Astrocyte of the cerebellum (primary cell): Measurements from ENCODE around the gene C16orf95.

Experiments used
- DNase-seq: peaks from one replicate; pipeline ENCODE4 v3.0.0-alpha.2; 2011; ENCODE audit warnings: low read depth
- H3K4me3 ChIP-seq: 2 replicates; pipeline ENCODE4 v1.5.1; 2011; ENCODE audit warnings: mild to moderate bottlenecking, low read depth, low read length, moderate library complexity
- in situ Hi-C: cut with HindIII; loops from 2 replicates; pipeline ENCODE4 v1.10.0; 2017; ENCODE audit warnings: low sequenced_read_pairs
- TF ChIP-seq, protein P1 (sequence below): IDR thresholded peaks from 2 replicates; pipeline ENCODE4 v1.5.1; 2012; ENCODE audit warnings: low read length, low read depth, moderate library complexity, mild to moderate bottlenecking; ENCODE audit errors: missing control alignments

The C16orf95 gene

DNA sequence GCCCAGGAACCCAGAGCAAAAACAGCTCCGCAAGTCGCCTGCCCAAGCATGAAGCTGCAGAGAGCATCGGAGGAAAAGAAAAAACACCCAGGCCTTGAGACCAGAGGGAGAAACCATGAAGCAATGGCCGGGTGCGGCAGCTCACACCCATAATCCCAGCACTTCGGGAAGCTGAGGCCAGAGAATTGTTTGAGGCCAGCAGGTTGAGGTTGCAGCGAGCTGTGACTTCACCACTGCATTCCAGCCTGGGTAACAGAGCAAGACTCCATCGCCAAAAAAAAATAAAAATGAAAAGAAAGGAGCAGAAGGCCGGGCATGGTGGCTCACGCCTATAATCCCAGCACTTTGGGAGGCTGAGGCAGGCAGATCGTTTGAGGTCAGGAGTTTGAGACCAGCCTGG lies 40.3 kb downstream of the C16orf95 start:
- in situ Hi-C loops = no loop called here
- DNase-seq = no peak
- TF ChIP-seq, protein P1, sequence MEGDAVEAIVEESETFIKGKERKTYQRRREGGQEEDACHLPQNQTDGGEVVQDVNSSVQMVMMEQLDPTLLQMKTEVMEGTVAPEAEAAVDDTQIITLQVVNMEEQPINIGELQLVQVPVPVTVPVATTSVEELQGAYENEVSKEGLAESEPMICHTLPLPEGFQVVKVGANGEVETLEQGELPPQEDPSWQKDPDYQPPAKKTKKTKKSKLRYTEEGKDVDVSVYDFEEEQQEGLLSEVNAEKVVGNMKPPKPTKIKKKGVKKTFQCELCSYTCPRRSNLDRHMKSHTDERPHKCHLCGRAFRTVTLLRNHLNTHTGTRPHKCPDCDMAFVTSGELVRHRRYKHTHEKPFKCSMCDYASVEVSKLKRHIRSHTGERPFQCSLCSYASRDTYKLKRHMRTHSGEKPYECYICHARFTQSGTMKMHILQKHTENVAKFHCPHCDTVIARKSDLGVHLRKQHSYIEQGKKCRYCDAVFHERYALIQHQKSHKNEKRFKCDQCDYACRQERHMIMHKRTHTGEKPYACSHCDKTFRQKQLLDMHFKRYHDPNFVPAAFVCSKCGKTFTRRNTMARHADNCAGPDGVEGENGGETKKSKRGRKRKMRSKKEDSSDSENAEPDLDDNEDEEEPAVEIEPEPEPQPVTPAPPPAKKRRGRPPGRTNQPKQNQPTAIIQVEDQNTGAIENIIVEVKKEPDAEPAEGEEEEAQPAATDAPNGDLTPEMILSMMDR = no peak
- no peak overlapping the region for H3K4me3 ChIP-seq

DNA sequence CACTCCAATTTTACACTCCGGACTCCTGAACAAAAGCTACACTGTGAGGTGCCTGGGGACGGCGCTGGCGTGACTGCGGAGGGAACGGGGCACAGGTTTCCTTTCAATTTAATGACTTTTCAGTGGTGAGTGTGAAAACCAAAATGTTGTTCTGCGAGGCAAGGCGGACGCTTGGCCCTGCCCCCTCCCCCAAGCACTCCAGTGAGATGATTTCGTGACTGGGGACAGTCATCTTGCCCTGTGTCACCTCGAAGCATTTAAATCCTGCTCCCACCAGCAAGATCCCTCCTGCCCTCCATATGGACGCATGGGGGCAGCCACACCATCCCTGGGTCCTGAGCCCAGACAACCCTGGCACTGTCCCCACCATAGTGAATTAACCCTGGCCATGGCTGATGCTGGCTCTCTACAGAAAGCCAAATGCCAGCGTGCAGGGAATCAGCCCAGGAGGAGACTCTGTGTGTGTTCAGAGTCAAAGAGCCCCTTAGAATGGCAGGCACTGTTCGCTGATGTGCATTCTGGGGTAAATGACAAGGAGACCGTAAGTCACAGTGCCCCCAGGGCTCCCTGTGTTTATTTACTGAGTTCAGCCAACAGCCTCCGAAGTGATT lies 41.0 kb downstream of the C16orf95 start:
- TF ChIP-seq, protein P1 = no peak
- no peak for DNase-seq
- H3K4me3 ChIP-seq = no peak overlapping the region
- in situ Hi-C loops = no loop called here

DNA sequence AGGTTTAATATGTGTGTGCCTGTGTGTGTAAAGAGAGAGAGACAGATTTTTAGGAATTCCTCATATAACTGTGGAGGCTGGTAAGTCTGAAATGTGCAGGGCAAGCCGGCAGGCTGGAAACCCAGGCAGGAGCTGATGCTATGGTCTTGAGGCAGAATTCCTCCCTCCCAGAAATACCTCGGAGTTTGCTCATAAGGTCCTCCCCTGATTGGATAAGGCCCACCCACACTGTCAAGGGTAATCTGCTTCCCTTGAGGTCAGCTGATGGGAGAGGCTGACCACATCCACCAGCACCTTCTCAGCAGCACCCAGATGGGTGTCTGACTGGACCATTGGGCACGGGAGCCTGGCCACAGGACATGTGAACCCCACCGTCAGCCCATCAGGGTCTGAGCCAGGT lies 42.4 kb downstream of the C16orf95 start:
- H3K4me3 ChIP-seq = no peak overlapping the region
- DNase-seq = no peak
- in situ Hi-C loops = loop anchor here (25.0 kb wide), 1 partner anchor 712 kb away; the partner anchor contains the start of genes FOXC2 and MTHFSD
- TF ChIP-seq, protein P1 = no peak

DNA sequence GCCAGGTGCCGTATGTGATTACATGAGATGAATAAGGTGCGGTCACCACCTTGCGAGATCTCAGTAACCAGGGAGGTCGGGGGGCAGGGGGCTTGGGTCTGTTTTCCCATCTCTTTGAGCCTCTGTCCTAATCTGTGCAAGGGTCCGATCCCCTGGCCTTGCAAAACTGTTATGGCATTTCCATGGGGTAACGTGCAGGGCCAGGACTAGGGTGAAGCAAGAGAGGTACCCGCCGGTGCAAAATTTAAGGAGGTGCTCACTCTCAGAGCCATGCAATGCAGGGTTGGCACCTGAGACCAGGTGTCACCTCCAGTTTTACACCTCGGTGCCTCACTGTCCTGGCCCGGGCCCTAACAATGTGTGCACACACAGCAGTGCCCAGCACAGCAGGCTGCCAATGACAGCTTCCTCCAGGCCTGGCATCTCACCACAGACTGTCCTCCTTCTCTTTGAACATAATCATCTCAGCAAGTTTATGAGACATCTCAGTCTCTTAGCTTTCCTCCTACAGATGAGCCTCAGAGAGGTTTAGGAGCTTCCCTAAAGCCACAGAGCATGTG lies 43.6 kb downstream of the C16orf95 start:
- in situ Hi-C loops = loop anchor here (25.0 kb wide), 1 partner anchor 711 kb away; the partner anchor contains the start of genes FOXC2 and MTHFSD
- DNase-seq = no peak
- TF ChIP-seq, protein P1 = no peak
- H3K4me3 ChIP-seq = no peak overlapping the region

DNA sequence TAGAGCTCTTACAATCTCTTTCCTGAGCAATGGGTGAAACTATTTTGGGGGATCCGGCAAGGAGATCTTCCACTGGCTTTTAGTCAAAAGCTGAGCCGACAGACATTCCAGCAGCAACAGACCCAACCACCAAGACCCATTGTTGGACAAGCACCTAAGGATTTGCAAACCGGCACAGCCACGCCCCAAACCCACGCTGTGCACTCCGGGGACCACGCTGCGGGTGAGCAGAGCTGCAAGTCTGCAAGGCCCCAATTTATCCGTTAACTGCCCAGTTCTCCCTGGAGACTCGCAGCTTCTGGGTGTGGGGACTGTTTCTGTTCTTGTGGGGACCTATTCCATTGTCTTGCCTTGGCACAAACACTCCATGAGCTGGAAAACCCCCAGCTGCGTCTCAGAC lies 45.9 kb downstream of the C16orf95 start:
- TF ChIP-seq, protein P1 = no peak
- in situ Hi-C loops = loop anchor here (25.0 kb wide), 1 partner anchor 709 kb away; the partner anchor contains the start of genes FOXC2 and MTHFSD
- DNase-seq = no peak
- H3K4me3 ChIP-seq = no peak overlapping the region

DNA sequence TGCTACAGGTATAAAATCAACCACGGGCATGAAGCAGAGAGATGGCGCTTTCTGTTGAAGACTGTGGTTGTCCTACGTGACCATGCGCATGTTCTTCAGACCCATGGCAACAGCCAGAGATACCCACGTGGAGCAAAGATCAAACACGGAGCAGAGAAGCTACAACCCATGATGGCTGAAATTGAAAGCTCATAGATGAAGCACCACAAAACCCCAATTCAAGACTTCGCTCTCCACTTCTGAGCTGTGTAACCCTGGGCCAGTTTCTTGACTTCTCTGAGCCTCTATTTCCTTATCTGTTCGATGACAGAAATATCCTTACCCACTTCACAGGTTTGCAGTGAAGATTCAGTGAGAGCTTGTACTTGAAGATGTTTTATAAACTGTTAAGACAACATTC lies 49.6 kb downstream of the C16orf95 start:
- DNase-seq = no peak
- H3K4me3 ChIP-seq = no peak overlapping the region
- in situ Hi-C loops = loop anchor here (25.0 kb wide), 1 partner anchor 705 kb away; the partner anchor contains the start of genes FOXC2 and MTHFSD
- TF ChIP-seq, protein P1 = no peak
